OCI-LY1 (cell line): ENCODE results near the gene CATSPER1.

Source experiments
- H2AFZ ChIP-seq: fragments of 200-600 bp; sonication (generic), shearing (Covaris generic); 2 replicates; pipeline ENCODE4 v1.6.0; 2014; ENCODE audit warnings: antibody characterized with exemption, mild to moderate bottlenecking, low read length
- H3F3A ChIP-seq: fragments of 200-600 bp; sonication (generic), shearing (Covaris generic); 2 replicates; pipeline ENCODE4 v1.6.0; 2014; ENCODE audit warnings: mild to moderate bottlenecking, antibody characterized with exemption, low read length, moderate library complexity; ENCODE audit not compliant: insufficient read depth
- H3K27ac ChIP-seq: fragments of 200-600 bp; sonication (generic); 2 replicates; pipeline ENCODE4 v1.5.1; 2014; ENCODE audit warnings: low read length, mixed run types, mild to moderate bottlenecking, low read depth; ENCODE audit not compliant: poor library complexity, severe bottlenecking
- H3K27me3 ChIP-seq: fragments of 200-600 bp; sonication (generic); 2 replicates; pipeline ENCODE4 v1.6.0; 2014; ENCODE audit warnings: antibody characterized with exemption, mild to moderate bottlenecking, low read length, moderate library complexity; ENCODE audit not compliant: insufficient read depth
- H3K36me3 ChIP-seq: fragments of 200-600 bp; sonication (generic); 2 replicates; pipeline ENCODE4 v1.6.1; 2014; ENCODE audit warnings: mild to moderate bottlenecking, antibody characterized with exemption, low read length, moderate library complexity, mixed read lengths; ENCODE audit not compliant: insufficient read depth
- H3K4me1 ChIP-seq: fragments of 200-600 bp; sonication (generic); 2 replicates; pipeline ENCODE4 v1.5.1; 2014; ENCODE audit warnings: mild to moderate bottlenecking, low read length, moderate library complexity; ENCODE audit not compliant: insufficient read depth, severe bottlenecking
- H3K4me2 ChIP-seq: fragments of 200-600 bp; sonication (generic), shearing (Covaris generic); 2 replicates; pipeline ENCODE4 v1.6.1; 2014; ENCODE audit warnings: low read length
- H3K4me3 ChIP-seq: fragments of 200-600 bp; sonication (generic); 2 replicates; pipeline ENCODE4 v1.5.1; 2014; ENCODE audit warnings: low read length, low read depth, mild to moderate bottlenecking, mixed read lengths; ENCODE audit not compliant: poor library complexity, severe bottlenecking
- H3K79me2 ChIP-seq: fragments of 200-600 bp; shearing (Covaris generic); 2 replicates; pipeline ENCODE4 v1.6.1; 2016; ENCODE audit warnings: mixed run types, low read length, mixed read lengths; ENCODE audit not compliant: insufficient read depth
- H3K9ac ChIP-seq: fragments of 200-600 bp; sonication (generic), shearing (Covaris generic); 2 replicates; pipeline ENCODE4 v1.6.1; 2014; ENCODE audit warnings: mild to moderate bottlenecking, low read length, mixed read lengths
- H3K9me2 ChIP-seq: fragments of 200-600 bp; sonication (generic), shearing (Covaris generic); 2 replicates; pipeline ENCODE4 v1.6.1; 2014; ENCODE audit warnings: low read depth, mild to moderate bottlenecking, low read length, mixed read lengths
- H3K9me3 ChIP-seq: fragments of 200-600 bp; shearing (Covaris generic); 2 replicates; pipeline ENCODE4 v1.6.1; 2014; ENCODE audit warnings: low read length, mixed read lengths
- H4K20me1 ChIP-seq: fragments of 200-600 bp; sonication (generic), shearing (Covaris generic); 2 replicates; pipeline ENCODE4 v1.6.0; 2016; ENCODE audit warnings: mild to moderate bottlenecking, low read length; ENCODE audit not compliant: insufficient read depth
- EZH2 ChIP-seq: fragments of 200-600 bp; sonication (generic), shearing (Covaris generic); IDR thresholded peaks from 2 replicates; pipeline ENCODE4 v1.8.0; 2017; ENCODE audit warnings: borderline replicate concordance, mixed run types, mild to moderate bottlenecking, antibody characterized with exemption, low read length, moderate library complexity, mixed read lengths
- TF ChIP-seq, protein P1 (sequence below): fragments of 200-600 bp; sonication (generic), shearing (Covaris generic); IDR thresholded peaks from 2 replicates; pipeline ENCODE4 v1.5.1; 2017; ENCODE audit warnings: mild to moderate bottlenecking, antibody characterized with exemption, low read length, moderate library complexity, mixed read lengths

CATSPER1 gene

GRCh38 chr11:65979261-65979759, 47.0 kb downstream of the CATSPER1 start:
- H3K4me1 ChIP-seq = no peaks in the 10 kb centered on the region
- no peak overlapping the region for H3K4me2 ChIP-seq
- H3K79me2 ChIP-seq = no peaks in the 10 kb centered on the region
- H2AFZ ChIP-seq = no peak overlapping the region
- H3K36me3 ChIP-seq = peaks cover 36% of the 10 kb centered on the region
- no peaks in the 10 kb centered on the region for H3K27me3 ChIP-seq
- no peak overlapping the region for H3K9ac ChIP-seq
- no peak overlapping the region for H3K27ac ChIP-seq
- TF ChIP-seq EZH2 = no peak
- TF ChIP-seq, protein P1, sequence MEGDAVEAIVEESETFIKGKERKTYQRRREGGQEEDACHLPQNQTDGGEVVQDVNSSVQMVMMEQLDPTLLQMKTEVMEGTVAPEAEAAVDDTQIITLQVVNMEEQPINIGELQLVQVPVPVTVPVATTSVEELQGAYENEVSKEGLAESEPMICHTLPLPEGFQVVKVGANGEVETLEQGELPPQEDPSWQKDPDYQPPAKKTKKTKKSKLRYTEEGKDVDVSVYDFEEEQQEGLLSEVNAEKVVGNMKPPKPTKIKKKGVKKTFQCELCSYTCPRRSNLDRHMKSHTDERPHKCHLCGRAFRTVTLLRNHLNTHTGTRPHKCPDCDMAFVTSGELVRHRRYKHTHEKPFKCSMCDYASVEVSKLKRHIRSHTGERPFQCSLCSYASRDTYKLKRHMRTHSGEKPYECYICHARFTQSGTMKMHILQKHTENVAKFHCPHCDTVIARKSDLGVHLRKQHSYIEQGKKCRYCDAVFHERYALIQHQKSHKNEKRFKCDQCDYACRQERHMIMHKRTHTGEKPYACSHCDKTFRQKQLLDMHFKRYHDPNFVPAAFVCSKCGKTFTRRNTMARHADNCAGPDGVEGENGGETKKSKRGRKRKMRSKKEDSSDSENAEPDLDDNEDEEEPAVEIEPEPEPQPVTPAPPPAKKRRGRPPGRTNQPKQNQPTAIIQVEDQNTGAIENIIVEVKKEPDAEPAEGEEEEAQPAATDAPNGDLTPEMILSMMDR = no peak
- no peaks in the 10 kb centered on the region for H3K9me2 ChIP-seq
- H3F3A ChIP-seq = no peaks in the 10 kb centered on the region
- H3K4me3 ChIP-seq = no peak overlapping the region
- no peaks in the 10 kb centered on the region for H4K20me1 ChIP-seq
- H3K9me3 ChIP-seq = no peaks in the 10 kb centered on the region

DNA sequence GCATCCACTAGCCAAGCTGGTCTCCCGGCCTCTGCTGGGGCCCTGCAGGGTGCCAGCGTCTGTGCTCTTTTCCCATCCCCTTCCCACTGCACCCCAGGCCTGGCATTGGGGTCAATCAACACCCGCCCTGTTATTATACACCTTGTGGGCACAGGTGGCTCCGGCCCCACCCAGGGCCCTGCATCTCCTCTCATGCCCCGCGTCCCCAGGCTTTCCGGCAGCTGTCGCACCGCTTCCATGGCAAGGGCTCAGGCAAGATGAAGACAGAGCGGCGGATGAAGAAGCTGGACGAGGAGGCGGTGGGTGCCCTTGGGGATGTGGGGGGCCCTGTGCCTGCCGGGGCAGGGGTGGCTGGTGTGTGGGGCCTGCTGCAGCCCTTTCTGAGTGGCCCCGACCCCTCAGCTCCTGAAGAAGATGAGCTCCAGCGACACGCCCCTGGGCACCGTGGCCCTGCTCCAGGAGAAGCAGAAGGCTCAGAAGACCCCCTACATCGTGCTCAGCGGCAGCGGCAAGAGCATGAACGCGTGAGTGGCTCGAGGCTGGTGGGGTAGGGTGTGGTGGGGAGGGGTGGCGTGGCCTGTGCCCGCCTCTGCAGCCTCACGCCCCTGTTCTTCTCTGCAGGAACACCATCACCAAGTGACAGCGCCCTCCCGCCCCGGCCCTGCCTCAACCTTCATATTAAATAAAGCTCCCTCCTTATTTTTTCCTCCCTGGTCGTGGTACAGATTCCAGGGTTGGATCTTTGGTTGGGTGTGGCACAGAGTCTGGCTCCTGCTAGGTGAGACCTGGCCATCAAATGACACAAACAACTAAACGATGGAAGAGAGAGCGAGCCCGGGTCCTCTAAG, 47.7 kb downstream of the CATSPER1 start:
- H2AFZ ChIP-seq = no peak overlapping the region
- H3K4me2 ChIP-seq = no peak overlapping the region
- H3K27ac ChIP-seq = no peak overlapping the region
- peaks cover 36% of the 10 kb centered on the region for H3K36me3 ChIP-seq
- H3K27me3 ChIP-seq = no peaks in the 10 kb centered on the region
- H3K4me3 ChIP-seq = no peak overlapping the region
- H3K9me2 ChIP-seq = no peaks in the 10 kb centered on the region
- no peak overlapping the region for H3K9ac ChIP-seq
- no peaks in the 10 kb centered on the region for H4K20me1 ChIP-seq
- H3K79me2 ChIP-seq = no peaks in the 10 kb centered on the region
- no peaks in the 10 kb centered on the region for H3F3A ChIP-seq
- no peaks in the 10 kb centered on the region for H3K9me3 ChIP-seq
- TF ChIP-seq, protein P1 = no peak
- TF ChIP-seq EZH2 = no peak
- H3K4me1 ChIP-seq = no peaks in the 10 kb centered on the region

GRCh38 chr11:65977621-65978390, 48.5 kb downstream of the CATSPER1 start:
- Histone ChIP-seq H3K79me2 (no peaks in the 10 kb centered on the region), H3K36me3 (peaks cover 42% of the 10 kb centered on the region), H3F3A (no peaks in the 10 kb centered on the region), H3K4me3 (no peak overlapping the region), H3K9me3 (no peaks in the 10 kb centered on the region), H3K9me2 (no peaks in the 10 kb centered on the region), H3K9ac (no peak overlapping the region), H3K4me1 (no peaks in the 10 kb centered on the region), H2AFZ (no peak overlapping the region), H3K4me2 (no peak overlapping the region), H3K27ac (no peak overlapping the region), H3K27me3 (no peaks in the 10 kb centered on the region), H4K20me1 (no peaks in the 10 kb centered on the region)
- TF ChIP-seq, protein P1 = no peak
- TF ChIP-seq EZH2 = no peak
